MV-4-11 (cell line): ENCODE data around the gene LCNL1.

ENCODE experiments used
- DNase-seq: peaks from one replicate; lab custom pipeline; 2025; lab: John Stamatoyannopoulos, UW

LCNL1 gene

DNA sequence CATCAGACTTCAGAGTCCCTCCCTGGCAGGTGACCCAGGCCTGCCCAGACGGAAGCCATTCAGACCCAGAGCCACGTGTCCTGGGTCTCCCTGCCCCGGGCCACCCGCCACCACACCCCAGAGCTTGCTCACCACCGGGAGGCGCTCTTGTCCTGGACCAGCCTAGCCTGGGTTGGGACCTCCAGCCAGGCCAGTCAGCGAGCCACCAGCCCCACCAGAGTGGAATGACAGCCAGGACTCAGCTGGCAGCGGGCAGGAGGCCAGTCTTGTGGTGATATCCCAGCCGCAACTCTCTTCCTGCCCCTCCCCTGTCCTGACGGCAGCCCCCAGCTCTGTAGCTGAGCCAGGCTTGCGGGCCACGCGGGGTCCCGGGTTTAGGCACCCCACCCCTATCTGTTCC is 7.1 kb upstream of the LCNL1 start:
- DNase-seq, result peak; percentile 25

DNA sequence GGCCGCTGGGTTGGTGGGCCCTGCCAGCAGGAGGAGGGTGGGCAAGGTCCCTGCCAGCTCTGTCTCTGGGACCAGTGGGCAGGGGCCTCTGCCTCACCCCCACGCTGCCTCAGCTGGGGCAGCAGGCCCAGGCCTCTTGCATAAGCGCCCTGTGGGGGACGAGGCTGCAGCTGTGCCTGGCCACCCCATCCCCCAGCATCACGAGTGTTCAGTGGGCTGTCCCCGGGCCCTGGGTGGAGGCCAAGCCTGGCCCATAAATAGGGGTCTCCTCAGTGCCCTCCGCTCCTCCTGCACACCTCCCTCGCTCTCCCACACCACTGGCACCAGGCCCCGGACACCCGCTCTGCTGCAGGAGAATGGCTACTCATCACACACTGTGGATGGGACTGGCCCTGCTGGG is 5.6 kb upstream of the LCNL1 start, which contains the start of gene PTGDS:
Gene PTGDS, plus strand, starts transcription at position 282 of the 400 bp plus-strand sequence. Its CDS starts 75 bp downstream, at position 357.
- no peak for DNase-seq

DNA sequence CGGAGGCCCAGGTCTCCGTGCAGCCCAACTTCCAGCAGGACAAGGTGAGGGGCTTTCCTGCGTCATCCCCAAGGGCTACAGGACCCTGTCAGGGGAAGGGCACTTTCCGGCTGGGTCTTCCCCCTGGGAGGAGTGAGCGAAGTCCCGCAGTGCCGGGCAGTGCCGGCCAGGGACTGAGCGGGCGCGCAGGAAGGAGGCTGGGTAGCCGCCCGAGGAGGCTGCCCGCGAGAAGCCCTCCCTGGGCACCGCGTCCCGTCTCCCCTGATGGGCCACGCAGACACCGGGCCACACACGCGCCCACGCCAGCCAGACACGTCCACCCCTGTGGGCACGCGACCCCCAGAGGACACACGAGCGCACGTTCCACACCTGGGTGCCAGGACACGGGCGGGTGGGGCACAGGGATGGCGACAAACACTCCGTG is 5.1 kb upstream of the LCNL1 start:
- no peak for DNase-seq

DNA sequence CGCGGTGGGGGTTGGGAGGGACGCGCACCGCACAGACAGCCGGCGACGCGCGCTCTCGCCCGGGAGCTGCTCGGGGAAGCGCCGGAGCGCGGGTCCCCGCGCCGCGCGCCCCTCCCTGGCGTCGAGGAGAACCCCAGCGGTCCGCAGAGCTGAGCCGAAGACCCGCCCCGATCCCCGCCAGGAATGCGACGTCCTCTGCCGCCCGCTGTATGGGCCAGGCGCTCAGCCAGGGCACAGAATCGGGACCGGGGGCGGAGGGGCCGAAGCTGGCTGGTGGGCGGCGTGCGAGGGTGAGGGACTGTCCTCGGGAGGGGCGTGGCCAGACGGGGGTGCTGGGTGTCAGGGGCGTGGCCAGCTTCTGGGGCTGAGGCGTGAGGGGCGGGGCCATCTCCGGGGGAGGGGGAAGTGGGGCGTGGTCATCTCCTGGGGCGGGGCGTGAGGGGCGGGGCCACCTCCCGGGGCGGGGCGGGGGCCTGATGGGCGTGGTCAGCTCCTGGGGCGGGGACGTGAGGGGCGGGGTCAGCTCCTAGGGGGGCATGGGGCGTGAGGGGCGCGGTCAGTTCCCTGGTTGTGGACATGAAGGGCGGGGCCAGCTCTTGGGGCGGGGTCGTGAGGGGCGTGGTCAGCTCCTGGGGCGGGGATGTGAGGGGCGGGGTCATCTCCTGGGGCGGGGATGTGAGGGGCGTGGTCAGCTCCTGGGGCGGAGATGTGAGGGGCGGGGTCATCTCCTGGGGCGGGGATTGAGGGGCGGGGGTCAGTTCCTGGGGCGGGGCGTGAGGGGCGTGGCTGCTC is 4.5 kb upstream of the LCNL1 start:
- peak; percentile 24 for DNase-seq

DNA sequence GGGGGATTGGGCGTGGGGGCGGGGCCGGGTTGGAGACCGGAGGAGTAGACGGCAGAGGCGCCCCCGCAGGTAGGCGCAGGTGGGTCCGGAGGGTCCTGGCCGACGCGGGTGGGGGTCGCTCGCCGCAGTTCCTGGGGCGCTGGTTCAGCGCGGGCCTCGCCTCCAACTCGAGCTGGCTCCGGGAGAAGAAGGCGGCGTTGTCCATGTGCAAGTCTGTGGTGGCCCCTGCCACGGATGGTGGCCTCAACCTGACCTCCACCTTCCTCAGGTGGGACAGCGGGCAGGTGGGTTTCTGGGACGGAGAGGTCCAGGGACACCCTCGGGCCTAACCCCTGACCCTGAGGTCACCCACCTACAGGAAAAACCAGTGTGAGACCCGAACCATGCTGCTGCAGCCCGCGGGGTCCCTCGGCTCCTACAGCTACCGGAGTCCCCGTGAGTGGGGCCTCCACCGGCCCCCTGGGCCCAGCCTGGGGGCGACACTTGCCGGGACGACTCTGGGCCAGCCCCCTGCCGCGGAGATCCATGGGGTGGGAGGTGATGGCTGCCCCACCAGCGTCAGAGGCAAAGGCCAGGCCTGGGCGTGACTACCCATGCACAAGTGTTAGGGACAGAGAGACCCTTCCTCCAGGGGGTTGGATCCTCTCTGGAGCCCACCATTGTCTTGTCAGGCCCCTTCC is 3.8 kb upstream of the LCNL1 start:
- no peak for DNase-seq

DNA sequence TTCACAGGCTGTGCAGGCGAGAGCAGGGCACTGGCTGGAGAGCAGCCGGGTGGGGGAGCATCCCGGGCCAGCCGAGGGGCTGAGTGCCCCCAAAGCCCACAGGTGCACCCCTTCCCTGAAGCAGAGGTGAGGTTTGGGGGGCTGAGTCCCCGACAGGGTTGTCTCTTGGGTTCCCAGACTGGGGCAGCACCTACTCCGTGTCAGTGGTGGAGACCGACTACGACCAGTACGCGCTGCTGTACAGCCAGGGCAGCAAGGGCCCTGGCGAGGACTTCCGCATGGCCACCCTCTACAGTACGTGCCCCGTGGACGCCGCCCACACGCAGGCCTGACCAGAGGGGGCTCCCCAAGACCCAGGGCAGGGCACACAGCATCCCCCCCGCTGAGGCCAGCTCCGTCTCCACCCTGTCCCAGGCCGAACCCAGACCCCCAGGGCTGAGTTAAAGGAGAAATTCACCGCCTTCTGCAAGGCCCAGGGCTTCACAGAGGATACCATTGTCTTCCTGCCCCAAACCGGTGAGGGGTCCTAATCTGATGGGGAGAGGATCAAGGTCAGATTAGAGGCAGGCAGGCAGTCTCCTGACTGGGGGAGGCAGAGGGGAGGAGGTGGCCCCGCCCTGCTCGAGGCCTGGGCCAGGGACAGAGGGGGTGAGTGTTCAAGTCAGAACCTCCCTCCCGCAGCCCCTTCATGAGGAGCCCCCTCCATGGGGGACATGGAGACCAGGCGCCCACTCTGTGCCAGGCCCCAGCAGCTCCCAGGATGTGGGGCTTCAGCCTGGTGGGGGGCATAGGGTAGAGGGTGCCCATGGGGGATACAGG is 2.8 kb upstream of the LCNL1 start:
- DNase-seq, result no peak

DNA sequence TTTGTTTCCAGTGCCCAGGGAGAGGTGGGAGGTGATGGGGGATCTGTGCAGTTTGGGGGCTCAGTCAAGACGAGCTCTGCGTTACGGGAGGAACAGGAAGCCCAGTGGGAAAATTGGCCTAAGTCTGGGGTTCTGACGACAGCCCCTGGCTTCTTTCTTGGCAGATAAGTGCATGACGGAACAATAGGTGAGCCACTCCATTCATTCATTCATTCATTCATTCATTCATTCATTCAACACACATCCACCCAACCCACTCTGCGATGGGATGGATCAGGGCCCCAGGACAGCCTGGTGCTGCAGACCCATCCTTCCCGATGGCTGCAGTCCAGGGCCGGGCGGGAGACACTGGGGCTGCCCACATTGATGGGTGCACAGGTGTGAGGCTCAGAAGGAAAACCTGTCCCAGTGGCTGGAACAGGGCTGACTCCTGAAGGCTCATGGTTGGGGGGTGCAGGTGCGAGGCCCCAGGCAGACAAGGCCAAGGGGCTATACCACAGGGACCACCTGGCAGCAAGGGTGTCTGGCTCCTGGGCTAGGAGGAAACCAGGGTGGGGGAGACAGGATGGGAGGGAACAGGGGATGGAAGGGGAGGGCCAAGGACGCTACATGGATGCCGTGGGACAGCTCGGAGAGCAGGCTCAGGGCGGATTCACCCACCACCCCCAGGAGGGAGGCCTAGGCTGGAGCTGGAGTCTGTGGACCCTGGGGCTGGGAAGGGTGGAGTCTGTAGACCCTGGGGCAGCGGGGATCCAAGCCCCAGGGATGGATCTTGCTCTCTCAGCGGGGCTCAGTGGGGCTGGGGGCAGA is 1.9 kb upstream of the LCNL1 start:
- no peak for DNase-seq

DNA sequence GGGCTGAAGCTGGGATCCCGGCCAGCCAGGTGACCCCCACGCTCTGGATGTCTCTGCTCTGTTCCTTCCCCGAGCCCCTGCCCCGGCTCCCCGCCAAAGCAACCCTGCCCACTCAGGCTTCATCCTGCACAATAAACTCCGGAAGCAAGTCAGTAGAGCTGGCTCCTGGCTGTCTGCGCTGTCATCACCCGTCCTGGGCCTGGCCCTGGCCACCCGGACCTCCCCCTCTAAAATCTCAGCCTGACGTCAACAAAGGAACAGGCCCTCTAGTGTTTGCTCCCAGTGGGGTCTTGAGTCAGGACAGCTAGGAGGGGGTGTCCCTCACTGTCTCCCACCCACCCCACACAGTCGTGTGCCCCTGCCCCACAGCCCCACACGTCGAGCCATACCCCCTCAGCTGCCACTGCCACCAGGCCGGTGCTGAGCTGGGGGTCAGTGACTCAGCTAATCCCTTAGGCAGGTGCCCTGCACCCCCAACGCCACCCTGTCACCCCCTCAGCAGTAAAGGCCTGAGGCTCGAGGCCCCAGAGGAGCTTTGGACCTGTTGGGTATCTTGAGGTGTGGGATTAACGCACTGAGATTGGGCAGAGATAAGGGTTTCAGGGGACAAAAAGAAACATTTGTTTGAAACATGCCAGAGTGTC is 1.1 kb upstream of the LCNL1 start:
- DNase-seq, result no peak

DNA sequence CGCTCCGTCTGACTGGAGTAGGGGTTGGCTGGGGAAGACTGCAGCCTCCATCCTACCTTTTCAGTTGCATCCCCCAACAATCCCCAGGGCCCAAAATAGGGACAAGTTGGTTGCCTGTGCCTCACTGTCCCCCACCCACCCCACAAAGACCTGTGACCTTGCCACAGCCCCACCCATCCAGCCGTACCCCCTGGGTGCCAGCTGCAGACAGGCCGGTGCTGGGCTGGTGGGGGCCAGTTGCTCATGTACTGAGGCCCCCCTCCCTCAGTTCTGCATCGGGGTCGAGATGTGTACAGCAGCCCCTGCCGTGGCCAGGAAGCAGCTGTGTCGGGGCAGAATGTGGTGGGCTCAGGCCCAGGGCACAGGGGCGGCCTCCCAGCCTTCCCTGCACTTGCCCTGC is 374 bp downstream of the LCNL1 start:
- no peak for DNase-seq

DNA sequence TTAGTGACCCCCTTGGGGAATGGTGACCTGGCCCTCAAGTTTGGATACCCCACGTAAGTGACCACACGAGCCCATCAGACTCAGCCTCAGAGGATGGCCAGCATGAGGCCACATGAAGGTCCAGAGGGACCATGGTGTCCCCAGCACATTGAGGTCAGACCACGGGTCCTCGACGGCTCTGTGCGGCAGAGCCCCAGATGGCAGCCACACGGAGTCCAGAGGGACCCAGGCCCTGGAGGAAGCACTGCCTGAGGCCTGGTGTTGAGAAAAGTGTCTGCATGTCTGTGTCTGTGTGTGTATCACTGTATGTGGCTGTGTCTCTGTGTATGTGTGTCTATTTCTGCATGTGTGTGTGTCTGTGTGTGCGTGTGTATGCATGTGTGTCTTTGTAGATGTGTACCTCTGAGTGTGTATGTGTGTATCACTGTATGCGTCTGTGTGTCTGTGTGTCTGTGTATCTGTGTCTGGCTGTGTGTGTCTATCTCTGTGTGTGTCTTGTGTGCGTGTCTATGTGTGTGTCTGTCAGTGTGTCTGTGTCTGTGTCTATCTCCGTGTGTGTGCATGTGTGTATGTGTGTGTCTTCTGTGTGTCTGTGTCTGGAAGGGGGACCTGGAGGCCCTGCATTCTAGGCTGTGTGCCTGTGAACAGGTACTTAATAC is 992 bp downstream of the LCNL1 start:
- no peak for DNase-seq

DNA sequence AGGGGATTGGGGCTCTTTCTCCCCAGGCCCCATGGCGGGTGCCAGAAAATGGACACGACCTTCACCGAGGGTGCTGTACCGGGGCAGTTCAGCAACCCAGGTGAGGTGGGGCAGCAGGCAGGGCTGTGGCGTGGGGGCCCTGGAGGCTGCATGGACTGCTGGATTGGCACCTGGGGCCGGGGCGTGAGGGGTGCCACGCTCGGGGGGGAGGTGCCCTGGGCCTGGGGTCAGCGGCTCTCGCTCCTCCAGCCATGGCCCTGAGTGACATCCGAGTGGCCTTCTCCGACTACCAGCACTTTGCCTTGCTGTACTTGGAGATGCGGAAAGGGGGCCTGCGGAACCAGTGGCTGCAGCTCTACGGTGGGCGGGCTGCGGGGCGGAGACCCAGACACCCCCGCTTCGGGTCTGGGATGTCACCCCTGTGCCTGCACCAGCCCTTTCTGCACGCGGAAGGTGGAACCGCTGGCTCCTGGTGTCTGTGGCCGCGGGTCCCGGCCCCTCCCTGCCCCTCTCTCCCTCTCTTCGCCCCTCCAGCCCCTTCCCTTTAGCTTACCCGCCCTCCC is 1.8 kb downstream of the LCNL1 start:
- no peak for DNase-seq

DNA sequence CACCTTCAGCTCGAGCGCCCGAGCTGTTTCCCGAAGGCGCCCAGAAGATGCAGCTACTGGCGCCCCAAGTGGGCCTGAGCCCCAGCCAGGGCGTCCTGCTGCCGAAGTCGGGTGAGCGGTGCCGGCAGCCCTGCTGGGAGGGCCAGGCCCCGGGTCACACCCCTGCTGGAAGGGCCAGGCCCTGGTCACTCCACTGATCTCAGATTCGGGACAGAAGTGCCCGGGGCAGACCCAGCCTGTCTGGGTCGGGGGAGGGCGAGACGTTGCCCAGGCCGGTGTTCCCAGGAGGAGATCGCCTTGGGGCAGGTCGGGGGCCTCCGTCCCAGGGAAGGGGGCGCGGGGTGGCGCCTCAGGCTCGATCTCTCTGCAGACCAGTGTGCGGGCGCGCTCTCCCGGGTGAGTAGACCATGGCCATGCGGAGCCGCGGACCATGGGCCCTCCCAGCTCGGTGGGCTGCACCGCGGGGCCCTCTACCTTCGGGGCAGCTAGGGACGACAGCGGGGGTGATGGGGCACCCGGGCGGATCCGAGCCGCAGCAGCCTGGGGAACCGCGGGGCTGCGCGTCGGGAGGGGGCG is 2.3 kb downstream of the LCNL1 start:
- no peak for DNase-seq

DNA sequence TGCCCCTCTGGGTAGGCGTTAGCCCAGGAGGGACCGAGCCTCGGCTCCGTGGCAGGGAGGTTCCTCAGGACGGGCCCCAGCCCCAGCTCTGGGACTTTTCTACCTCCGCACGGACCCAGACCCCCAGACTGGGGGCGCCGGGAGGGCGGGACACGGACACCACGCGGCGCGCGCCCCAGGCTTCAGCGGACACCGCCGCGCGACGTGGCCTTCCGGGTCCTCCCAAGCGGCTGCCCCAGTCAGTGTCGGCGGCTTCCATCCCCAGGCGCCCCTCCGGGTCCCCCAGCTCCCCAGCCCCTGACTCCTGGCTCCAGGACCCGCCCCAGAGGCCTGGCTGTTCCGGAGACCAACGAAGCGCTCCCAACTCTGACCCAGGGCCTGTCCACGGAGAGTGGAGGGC is 3.1 kb downstream of the LCNL1 start:
- DNase-seq, result no peak

DNA sequence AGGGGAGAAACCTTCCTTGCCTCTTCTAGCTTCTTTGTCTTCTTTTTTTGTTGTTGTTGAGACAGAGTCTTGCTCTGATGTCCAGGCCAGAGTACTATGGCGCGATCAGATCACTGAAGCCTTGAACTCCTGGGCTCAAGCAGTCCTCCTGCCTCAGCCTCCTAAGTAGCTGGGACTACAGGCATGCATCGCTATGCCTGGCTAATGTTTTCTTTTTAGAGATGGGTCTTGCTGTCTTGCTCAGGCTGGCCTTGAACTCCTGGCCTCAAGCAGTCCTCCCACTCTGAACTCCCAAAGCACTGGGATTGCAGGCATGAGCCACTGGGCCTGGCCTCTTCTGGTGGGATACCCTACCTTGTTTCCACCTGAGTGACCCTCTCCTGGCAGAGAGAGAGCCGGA is 6.1 kb downstream of the LCNL1 start:
- no peak for DNase-seq

DNA sequence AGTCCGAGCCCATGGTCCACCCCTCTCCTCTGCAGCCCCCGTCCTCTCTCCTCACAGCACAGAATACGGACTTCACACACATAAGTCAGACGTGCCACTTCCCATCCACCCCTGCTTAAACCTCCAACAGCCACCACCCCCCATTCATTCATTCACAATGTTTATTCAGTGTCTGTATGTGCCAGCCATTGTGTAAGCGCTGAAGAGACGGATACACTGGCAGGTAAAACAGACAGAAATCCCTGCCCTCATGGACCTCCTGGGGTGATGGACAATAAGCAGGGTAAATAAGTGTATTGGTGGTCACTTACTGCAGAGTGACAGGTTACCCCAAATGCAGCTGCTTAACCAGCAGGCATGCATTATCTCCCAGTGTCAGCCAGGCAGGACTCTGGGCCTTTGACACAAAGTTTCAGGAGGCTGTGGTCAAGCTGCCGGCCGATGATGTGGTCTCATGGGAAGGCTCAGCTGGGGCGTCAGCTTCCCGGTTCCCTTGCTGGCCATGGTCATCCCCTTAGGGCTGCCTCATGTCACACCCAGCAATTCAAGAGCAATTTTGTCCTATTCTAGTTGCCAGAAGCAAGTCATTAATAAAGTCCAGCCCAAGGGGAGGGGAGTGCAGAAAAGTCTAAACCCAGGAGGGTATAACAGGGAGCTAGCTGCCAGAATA is 7.6 kb downstream of the LCNL1 start:
- DNase-seq, result no peak

DNA sequence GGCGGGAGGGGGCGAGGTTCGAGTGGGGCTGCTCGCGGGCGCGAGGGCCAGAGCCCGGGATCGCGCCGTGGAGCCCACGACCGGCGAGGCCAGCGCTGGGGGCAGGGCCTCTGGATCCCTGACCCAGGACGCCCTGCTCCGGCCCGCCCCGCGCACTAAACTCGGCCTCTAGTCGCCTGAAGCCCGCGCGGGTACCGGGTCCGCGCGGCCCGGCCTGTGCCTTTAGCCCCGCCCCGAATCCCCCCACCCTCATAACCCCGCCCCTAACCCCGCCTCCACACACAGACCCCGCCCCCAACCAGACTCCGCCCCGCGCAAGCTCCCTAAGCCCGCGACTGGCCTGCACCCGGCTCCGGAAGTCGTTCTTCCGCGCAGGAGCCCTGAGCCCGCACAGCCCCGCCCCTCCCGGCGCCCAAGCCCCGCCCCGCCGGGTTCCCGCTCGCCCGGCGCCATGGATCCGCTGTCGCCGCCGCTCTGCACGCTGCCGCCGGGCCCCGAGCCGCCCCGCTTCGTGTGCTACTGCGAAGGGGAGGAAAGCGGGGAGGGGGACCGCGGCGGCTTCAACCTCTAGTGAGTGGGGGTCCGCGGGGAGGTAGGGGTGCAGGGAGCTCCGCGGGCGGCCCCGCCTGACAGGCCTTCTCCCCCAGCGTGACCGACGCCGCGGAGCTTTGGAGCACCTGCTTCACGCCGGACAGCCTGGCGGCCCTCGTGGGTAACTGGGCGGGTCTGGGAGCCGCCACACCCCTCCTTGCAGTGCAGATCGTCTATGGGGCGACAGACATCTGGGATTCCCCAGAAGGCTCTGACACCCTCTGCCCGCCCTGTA is 9.4 kb downstream of the LCNL1 start, which contains the start of gene PAXX:
Gene PAXX, plus strand, starts transcription at position 430 of the 826 bp plus-strand sequence. Its CDS starts 22 bp downstream, at position 452.
- DNase-seq, result peak; percentile 80

DNA sequence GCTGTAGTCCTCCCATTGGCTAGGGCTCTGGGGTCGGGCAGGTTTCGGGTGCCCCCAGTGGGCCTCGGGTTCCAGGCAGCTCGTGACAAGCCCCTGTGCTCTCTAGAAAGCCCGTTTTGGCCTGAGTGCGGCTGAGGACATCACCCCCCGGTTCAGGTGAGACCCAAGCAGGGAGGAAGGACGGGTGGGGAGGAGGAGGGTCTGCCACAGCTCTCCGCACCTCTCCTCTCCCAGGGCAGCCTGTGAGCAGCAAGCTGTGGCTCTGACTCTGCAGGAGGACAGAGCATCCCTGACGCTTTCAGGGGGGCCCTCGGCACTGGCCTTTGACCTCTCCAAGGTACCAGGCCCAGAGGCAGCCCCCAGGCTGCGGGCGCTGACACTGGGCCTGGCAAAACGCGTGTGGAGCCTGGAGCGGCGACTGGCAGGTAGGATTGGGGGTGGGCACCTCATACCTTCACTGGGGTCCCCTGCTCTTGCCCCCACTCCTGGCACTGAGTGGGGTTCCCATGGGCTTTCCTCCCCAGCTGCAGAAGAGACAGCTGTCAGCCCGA is 10.1 kb downstream of the LCNL1 start:
- no peak for DNase-seq
